Measurements from ENCODE around the gene NCOA3.

GRCh38 chr20:47479093-47479492, 22.6 kb upstream of the NCOA3 start:
- no peak for TF ChIP-seq CTCF (conservative IDR thresholded peaks at IDR 0.05; ENCODE audit: low read length)
- TF ChIP-seq EZH2phosphoT487 (IDR thresholded peaks at IDR 0.05; ENCODE audit: borderline replicate concordance), result no peak
